HG03521 (cell line): ENCODE measurements around the gene HIVEP1.
"Not testable (repeated sequence)": the region's sequence is repeated elsewhere in the genome, so short reads cannot be mapped to it uniquely, and the experiment has no call there.

Experiments
- ATAC-seq: cut with Tn5 transposase; IDR thresholded peaks from one replicate; pipeline ENCODE4 v1.9.1; 2021; ENCODE audit warnings: mild to moderate bottlenecking, moderate library complexity; ENCODE audit not compliant: unreplicated experiment

The HIVEP1 gene

DNA sequence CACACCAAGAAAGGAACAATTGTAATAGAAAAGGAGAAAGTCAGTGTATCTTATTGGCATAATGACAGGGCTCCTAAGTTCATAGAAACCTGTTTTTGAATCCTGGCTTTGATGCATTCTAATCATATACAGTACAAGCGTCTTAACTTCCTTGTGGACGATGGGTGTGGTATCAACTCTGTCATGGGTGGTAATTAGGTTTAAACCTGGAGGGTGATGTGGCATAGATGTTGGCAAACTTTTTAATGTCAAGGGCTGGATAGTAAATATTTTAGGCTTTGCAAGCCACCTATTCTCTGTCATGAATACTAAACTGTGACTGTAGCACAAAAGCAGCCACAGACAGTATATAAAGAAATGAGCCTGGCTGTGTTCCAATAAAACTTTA is 139.3 kb downstream of the HIVEP1 start:
- ATAC-seq: no peak

DNA sequence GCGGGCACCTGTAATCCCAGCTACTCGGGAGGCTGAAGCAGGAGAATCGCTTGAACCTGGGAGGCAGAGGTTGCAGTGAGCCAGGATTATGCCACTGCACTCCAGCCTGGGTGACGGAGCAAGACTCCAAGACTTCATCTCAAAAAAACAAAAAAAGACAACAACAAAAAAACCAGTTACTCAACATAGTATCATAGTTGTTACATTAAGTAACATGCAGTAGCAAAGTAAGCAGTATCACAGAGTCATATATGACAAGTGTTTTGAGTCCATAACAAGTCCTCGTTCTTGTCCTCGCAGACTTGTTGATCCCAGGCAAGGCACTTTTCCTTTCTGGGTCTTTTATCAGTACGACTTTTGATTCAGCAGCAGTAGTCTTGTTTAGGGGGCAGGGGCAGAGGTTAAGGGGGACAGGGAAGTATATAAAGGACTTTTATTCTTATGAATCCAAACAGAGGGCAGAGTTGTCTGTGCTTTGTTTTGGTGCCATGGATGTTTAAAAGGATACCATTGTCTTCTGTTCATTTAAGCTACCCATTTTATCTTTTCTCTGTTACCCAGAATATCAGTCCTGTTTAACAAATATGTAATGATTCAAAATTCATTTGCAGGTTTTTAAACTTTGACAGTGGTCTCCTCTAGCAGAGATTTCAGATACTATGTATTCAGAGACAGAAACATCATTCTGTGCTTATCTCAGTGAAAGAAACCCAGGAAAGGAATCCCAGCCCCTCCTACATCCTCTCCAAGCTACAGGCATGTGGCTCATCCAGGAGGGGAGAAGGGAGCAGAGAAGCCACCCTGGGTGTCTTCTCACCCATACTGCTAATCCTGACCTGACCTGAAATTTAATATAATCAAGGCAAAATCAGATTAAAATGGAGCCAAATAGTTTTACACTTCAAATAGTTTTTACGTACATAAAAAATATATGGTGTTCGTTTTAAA is 140.2 kb downstream of the HIVEP1 start:
- ATAC-seq: no peak

DNA sequence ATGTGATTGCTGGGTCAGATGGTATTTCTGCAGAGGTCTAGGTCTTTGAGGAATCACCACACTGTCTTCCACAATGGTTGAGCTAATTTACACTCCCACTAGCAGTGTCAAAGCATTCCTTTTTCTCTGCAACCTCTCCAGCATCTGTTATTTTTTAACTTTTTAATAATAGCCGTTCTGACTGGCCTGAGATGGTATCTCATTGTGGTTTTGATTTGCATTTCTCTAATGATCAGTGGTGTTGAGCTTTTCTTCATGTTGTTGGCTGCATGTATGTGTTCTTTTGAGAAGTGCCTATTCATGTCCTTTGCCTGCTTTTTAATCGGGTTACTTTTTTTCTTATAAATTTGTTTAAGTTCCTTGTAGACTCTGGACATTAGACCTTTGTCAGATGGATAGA is 143.7 kb downstream of the HIVEP1 start:
- ATAC-seq: not testable (repeated sequence)

DNA sequence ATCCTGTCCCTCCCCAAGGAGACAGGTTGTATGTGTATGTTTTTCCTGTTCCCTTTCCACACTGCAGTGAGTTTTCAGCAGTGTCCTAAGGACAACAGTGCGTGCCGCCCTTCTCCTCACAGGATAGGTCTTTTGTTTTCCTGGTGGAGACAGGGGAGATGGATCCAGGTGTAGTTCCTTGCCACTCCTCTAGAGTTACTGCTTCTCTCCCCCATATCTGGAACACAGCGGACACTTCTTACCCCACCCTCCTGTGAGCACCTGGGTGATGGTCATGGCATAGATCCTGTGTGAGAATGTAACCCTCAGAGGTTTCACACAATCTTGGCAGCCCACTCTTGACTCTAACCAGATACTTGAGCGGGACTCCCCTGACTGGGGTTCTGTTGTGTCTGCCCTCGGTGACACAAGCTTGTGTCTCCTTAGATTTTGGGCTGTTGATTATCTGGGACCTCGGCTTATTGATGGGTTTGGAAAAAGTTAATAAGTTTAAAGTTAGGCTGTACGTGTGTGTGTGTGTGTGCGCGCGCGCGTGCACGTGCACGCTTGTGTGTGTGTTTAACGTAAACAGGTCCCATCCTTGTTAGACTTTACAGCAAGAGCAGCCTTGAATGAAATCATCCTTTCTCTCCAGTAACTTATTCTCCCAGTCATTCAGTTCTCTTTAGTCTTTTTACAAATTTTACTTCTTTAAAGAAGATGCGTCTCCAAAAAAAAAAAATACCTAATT is 146.7 kb downstream of the HIVEP1 start:
- ATAC-seq: no peak

DNA sequence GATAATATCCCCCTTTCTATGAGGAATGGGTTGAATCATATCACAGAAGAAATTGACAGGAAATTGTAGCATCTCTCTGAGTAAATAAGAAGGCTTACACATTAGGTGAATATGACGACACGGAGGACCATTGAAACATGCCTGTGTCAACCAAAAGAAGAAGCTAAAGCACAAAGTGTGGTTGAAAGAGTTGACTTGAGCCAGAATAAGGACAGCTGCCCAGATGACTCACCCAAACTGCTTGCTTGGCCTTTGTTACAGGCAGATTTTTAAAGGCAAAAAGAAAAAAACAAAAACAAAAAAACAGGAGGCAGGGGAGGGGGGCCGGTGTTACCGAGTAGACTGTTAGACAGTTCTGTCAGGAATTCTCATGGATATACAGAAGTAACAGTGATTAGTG is 148.2 kb downstream of the HIVEP1 start:
- no peak for ATAC-seq

DNA sequence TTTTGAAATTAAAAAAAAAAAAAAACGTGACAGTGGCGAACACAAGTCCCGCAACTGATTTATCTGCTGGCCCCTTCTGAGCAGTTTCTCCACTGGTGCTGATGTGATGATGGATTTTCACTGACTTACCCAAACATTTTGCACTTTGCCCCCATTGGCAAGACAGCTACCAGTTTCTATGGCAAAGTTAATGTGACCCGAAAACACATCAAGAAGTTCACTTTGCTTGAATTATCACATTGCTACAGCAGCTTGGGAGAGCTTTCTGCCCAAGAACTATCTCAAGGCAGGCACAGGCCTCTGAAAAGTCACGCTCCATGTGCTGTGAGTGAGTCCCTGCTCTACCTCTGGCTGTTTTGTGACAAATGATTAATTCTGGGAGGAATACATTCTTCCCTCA is 150.1 kb downstream of the HIVEP1 start:
- no peak for ATAC-seq

DNA sequence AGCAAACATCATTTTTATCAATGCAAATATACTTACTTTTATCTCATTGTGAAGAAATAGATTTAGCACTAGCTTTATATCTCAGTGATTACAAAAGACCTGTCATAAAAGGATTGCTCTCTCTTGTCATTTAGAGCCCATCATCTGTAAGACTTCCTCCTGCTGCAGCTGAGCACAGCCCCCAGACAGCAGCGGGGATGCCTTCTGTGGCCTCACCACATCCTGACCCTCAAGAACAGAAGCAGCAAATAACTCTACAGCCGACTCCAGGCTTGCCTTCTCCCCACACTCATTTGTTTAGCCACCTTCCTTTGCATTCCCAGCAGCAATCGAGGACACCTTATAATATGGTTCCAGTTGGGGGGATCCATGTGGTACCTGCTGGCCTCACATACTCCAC is 151.0 kb downstream of the HIVEP1 start:
- no peak for ATAC-seq

DNA sequence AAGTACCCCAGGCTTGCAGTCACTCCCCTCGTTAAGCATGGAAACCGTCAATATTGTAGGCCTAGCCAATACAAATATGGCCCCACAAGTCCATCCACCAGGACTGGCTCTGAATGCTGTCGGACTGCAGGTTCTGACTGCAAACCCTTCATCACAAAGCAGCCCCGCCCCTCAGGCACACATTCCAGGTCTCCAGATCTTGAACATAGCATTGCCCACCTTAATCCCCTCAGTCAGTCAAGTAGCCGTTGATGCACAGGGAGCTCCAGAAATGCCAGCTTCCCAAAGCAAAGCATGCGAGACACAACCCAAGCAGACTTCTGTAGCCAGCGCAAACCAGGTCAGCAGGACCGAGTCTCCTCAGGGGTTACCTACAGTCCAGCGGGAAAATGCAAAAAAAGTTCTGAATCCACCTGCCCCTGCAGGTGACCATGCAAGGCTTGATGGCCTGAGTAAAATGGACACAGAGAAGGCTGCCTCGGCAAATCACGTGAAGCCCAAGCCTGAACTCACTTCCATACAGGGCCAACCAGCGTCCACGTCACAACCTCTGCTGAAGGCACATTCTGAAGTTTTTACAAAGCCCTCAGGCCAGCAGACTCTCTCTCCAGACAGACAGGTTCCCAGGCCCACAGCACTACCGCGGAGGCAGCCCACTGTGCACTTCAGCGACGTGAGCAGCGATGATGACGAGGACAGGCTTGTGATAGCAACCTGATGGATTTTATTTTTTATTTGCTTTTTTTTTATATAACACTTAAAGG is 151.8 kb downstream of the HIVEP1 start:
- no peak for ATAC-seq

DNA sequence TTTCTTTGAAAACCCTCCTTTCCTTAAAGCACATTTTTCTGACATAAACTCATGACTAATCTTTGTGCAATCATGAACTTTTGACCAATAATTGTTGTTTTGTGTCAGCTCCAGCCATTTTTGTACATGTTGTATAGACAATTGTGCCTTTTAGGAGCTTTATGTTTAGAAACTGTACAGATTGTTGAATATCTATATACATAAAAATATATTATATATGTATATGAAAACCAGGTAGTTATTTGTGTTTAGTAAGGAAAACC is 152.3 kb downstream of the HIVEP1 start:
- ATAC-seq: no peak

DNA sequence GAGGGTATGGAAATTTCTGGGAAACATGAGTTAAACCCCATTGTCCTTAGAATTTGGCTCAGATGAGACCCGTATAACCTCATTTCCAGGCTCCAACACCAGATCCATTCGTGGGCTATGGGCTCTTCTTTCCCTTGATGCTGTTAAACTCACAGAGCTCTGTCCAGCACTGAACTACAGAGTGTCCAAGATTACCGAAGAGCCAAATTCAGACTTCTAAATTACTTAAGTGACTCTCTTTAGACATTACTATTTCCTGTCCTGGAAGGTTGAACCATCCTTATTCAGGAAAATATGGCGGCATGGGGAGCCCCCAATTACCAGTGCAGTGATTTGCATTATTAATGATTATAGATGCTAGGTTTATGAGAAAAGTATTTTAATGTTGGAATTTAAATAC is 153.2 kb downstream of the HIVEP1 start:
- ATAC-seq: no peak

DNA sequence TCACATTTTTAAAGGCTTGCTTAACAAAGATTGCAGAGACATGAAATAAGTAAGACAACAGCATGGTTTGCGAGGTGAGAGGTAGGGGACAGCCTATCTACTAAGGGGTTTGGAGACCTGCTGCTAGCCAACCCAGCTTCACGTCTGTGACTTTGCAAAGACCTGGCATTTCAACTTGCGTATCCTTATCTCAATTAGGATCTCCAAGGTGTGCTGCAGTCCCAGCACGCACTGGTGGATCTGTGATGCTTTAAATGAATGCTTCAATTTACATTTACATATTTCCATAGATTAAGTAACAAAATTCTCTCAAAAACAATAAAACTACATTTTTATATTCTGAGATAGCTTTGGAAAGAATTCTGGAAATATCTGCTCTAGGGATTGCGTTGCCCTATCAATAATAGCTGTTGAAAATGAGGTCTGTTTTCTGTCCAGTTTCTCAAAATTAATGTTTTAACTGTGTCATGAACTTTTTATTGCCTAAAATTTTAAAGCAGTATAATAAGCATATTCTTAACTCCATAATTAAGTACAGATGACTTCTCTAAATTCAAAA is 153.7 kb downstream of the HIVEP1 start:
- ATAC-seq: no peak

DNA sequence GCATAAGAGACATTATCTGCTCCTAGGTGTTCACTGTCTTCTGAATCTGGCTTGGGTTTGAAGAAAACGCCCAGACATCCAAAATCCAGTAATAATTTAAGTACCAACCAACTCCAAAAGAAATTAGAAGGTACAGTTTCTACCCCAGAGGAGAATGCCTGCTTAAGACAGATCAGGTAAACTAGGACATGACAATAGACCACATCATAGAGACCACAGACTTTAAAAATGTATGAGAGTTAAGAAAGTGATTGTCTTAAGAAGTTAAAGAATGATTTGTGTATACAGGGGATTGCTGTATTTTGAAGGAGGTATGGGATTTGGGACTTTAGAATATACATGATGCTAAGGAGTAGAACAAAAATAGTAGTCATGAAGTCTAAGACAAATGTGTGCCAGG is 157.3 kb downstream of the HIVEP1 start:
- ATAC-seq: no peak

DNA sequence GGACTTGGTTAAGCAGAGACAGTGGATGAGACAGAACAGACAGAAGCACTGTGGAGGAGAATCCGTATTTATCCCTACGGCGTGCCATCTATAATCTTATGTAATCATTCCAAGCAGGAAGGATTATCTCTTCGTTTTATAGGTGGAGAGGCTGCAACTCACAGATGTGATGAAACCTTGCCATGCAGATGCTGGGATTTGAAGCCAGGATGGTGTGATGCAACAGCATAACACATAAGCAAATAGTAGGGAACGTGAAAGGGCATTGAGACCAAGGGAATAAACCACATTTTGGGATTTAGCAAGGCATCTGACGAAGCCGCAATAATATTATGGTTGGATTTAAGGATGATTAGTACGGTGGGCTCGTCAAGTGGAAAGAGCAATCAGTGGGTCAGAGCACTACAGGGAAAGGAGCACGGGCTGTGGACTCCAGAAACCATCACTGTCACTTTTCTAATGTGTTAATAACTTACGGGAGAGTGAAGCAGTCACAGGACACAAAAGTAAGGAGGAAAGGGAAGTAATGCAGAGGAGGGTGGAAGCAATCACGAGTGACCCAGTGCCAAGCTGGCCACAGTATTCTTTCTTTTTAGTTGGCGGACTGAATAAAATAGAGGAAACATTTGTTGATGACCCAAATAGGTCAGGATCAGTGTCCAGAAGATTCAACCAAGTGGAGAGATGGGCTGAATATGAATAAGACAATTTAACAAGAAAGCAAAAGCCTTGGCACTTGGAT is 158.4 kb downstream of the HIVEP1 start:
- ATAC-seq: no peak

DNA sequence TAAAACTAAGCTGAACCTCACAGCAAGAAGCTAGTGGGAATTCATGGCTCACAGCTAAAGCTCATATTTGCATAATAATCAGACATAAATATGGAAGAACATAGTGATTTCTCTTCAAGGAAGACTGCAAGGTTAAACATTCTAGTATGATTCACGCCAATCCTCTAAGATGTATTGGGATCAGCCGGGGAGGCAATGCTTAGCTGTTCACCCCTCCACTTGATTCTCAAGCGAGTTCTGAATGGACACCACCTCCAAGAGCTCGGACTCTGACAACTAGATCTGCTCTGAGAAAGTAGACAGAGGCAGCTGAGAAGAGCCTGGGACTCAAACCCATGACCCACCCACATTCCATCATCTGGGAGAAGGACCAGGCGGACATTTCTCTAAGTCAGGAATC is 159.6 kb downstream of the HIVEP1 start:
- no peak for ATAC-seq

DNA sequence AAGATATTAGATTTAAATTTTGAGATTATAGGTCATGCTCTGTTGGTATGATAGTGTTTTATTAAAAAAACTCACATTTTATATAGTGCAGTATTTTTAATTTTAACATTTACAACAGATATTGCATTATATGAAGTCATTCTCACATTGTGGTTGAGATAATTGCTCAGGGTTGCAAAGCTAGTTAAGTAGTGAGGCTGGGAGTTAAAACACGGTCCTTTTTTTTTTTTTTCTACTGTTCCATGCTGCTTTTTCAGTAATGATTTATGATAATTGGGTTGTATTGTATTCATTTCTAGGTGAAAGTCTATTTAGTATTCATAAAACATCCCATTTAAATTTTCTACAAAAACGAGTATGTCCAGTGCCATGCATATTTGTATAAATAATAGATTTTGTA is 160.5 kb downstream of the HIVEP1 start:
- no peak for ATAC-seq

DNA sequence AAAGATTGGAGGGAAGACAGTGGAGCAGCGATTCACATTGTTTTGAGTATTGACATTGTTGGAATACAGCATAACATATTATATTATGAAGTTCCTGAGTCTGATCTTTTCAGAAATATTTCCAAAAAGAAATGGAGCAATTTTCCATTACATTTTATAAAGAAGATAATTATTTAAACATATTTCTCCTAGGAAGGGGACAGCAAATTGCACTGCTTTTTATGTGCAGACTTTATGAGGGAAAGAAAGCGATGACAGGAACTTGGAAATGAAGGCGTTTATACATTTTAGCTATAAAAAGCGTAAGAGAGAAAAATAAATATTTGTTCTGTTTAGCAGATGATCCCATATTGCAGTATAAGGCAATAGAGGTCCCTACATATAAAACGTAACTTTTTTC is 161.1 kb downstream of the HIVEP1 start:
- no peak for ATAC-seq

DNA sequence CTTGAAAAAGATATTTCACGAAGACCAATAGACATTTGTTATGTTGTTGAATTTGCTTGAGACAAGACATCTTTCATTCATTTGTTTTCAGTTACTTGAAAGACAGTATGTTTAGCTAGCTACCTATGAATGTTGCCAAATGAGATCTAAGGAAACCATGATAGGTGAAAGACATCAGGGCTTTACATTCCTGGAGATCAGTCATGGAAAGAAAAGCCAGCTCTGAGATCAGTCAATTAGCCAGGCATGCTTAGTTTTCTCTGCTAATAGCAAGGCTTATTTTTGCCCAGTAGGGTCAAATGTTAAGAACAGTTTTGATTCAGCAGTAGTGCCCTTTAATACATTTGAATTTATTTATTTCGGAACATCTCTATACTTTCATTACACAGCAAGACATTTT is 161.5 kb downstream of the HIVEP1 start:
- no peak for ATAC-seq

DNA sequence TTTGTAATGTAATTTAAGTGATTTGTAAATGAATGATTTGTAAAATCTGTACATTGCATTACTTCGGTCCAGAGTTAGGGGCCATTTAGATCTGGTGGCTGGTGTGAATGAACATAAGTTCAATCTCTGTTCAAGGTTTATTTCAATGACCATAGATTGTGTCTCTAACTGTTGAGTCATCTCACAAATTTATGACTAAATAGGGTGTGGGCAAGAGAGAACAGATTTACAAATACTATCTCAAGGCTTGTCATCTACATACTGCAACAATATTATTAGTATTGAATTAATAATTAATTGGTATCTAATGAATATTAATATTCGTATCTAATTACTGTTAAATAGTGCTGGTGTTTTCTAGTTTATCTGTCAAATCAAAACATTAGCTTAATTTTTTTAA is 162.8 kb downstream of the HIVEP1 start:
- ATAC-seq: no peak

DNA sequence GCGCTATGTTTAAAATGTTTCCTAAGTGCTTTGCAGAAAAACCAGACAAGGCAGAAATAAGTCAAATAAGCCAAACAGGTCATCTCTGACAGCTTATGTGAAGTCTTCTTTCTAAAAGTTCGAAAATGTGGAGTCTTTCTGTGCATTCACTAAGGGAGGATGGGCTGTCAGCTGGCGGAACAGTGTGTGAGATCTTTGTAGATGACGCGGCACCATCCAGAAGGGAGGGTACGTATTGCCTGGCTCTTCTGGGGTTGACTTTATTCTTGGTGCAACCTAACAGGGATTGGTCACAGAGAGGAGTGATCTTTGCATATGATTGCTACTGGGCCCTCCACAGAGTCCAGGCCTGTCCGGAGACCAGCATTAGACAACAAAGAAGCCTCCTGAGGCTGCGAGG is 163.5 kb downstream of the HIVEP1 start:
- no peak for ATAC-seq

DNA sequence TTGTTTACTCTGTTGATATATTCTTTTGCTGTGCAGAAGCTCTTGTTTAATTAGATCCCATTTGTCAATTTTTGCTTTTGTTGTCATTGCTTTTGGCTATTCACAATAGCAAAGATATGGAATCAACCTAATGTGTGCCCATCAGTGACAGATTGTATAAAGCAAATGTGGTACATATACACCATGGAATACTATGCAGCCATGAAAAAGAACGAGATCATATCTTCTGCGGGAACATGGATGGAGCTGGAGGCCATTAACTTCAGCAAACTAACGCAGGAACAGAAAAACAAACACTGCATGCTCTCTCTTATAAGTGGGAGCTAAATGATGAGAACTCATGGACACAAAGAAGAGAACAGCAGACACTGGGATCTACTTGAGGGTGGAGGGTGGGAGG is 164.7 kb downstream of the HIVEP1 start:
- not testable (repeated sequence) for ATAC-seq

DNA sequence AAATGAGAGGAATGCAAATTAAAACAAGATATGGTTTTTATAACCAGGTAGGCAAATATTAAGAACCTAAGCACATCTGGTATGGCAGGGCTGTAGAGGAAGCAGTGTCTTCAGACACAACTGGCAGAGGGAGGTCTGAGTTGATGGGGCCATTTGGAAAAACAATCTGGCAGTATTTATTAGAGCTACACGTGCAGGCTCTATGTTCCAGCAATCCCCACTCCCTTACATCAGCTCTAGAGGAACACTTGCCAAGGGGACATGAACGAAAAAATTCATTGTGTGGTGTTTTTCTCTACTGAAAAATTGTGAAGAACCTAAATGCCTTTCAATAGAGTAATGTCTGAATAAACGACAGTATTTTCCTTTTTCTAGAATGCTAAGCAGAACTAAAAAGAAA is 166.4 kb downstream of the HIVEP1 start:
- ATAC-seq: no peak
